GM21526 (cell line): Measurements from ENCODE around the gene LORICRIN.
"Not testable (repeated sequence)": the region's sequence is repeated elsewhere in the genome, so short reads cannot be mapped to it uniquely, and the experiment has no call there.

ENCODE experiments used
- ATAC-seq: cut with Tn5 transposase; IDR thresholded peaks from one replicate; pipeline ENCODE4 v1.9.1; 2021; ENCODE audit warnings: moderate library complexity; ENCODE audit not compliant: unreplicated experiment, low FRiP score

Gene LORICRIN, protein sequence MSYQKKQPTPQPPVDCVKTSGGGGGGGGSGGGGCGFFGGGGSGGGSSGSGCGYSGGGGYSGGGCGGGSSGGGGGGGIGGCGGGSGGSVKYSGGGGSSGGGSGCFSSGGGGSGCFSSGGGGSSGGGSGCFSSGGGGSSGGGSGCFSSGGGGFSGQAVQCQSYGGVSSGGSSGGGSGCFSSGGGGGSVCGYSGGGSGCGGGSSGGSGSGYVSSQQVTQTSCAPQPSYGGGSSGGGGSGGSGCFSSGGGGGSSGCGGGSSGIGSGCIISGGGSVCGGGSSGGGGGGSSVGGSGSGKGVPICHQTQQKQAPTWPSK

DNA sequence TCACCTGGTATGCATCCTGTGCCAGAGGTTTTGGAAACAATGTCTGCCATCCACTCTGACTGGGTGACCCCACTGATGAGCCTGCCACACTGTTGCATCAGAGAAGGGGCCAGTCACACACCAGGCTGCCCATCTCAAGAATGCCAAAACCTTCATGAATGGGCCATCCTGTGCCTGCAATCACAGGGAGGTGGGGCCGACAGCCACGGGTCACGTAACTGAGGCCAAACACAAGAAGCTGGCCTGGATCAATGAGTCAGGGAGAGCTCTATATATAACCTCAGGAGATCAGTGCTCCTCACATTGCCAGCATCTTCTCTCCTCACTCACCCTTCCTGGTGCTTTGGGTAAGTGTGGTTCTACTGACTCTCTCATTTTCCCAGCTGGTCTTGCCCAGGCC, at the start of gene LORICRIN:
Gene LORICRIN, plus strand, starts transcription at position 301 of the 400 bp plus-strand sequence. CDS start 1,263 bp downstream, outside the sequence.
- ATAC-seq: no peak

DNA sequence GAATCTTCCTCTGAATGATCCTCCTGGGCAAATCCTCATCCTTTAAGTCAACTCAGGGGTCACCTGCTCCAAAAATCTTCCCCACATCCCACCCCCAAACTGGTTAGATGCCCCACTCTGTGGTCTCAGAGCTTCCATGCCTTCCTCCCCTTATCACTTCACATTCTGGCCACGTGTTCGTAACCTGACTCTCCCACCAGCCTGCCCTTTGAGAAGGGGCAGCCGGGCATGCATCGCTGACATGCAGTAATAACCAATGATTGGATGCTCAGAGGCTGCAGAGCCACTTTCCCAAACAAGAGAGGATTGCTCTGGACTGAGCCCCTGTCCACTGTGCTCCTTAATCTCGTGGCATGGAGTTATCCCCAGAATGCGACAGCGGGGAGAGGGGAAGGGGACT, 49.3 kb upstream of the LORICRIN start:
- ATAC-seq: no peak

DNA sequence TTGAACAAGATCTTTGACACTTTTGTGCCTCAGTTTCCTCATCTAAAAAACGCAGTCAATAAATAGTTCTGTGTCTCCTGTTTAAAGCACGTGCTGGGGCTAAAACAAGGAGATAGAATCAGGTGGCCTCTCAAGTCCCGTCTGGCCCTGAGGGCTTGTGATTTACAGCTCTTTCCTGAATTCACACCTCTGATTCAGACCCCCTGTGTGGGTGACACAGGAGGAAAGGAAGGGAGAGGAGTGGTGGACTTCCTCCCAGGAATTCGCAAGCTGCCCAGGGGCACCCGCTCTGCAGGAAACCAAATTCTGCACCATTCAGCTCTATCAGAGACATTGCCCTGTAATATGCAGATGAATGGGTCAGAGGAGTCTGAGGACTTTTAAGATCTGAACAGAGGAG, 47.3 kb upstream of the LORICRIN start:
- no peak for ATAC-seq

DNA sequence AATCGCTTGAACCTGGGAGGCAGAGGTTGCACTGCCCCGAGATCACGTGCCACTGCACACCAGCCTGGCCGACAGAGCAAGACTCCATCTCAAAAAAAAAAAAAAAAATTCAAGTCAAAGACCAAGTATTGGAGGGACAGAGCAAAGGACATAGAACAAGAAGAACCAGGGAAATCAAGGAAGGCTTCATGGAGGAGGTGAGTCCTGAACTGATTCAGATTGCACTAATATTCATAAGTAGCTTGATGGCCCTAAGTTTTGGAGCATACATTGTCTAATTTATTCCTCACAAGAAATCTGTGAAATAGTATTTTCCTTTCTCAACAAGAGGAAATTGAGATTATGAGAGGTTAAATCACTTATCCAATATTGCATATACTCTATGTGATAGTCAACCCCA, 46.0 kb upstream of the LORICRIN start:
- no peak for ATAC-seq

DNA sequence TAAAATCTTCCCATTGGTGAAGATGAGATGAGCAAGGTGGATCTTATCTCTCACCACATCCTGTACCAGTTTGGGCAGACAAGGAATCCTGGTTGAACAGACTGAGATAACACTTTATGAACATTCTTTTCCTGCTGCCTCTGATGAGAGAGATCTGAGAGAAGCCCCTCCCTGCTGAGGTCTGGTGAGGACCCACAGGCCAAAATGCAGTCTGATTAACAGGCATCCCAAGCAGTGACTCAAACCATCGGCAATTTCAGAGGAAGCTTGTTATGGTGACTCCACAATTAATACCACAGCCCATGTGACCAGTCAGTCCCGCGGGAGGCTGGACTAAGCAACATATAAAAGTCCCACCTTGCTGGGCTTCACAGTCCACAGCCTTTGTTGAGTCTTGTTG, 42.3 kb upstream of the LORICRIN start, which contains the start of gene PRR9:
Gene PRR9, plus strand, starts transcription at position 373 of the 400 bp plus-strand sequence. CDS start 561 bp downstream, outside the sequence.
- ATAC-seq: no peak

DNA sequence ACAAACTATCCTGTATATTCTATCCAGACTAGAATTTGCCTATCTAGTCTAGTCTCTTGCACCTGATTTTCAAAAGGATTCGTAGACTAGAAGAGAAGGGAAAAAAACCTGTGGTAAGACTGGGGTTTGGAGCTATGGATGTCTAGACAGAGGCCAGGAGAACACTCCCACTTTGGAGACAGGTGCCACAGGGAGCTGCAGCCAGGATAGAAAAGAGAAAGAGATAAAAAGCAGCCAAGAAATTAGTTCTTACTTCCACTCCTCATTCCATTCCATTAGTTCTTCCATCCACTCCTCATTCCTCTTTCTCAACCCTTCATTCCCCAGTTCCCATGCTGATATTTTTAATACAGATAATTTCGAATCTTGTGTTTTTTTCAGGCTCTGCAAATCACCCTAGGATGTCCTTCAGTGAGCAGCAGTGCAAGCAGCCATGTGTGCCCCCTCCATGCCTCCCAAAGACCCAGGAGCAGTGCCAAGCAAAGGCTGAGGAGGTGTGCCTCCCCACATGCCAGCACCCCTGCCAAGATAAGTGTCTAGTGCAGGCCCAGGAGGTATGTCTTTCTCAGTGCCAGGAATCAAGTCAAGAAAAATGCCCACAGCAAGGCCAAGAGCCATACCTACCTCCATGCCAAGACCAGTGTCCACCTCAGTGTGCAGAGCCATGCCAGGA, 41.6 kb upstream of the LORICRIN start:
- no peak for ATAC-seq

DNA sequence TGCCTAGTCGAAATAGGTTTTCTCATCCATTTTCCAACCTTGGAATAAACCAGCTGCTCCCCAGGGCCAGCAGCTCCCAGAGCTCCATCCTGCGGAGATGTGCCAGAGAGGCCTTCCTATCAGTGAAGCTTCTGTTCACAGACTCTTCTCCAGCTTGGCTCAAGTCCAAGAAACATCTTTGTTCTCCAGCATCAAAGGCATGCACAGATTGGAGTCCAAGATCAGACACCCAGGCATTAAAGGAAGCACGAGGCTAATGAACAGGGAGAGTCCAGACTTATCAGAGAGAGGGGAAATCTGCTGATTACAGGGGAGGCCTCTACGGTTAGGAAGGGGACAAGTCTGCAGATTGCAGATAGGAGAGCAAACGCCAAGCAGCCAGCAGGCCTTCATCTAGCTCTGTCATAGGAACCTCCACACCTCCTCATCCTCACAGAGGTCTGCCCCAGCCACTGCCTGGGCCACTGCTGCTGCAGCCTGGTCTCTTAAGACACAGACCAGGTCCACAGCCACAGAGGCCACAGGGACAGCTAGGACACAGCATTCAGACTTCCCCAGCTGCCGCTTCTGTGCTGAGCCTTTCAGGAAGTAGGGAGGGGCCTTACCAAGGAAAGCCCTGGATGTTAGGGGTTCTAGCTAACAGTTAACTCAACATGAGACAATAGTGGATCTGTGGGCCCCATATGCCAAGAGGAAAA, 38.7 kb upstream of the LORICRIN start:
- no peak for ATAC-seq

DNA sequence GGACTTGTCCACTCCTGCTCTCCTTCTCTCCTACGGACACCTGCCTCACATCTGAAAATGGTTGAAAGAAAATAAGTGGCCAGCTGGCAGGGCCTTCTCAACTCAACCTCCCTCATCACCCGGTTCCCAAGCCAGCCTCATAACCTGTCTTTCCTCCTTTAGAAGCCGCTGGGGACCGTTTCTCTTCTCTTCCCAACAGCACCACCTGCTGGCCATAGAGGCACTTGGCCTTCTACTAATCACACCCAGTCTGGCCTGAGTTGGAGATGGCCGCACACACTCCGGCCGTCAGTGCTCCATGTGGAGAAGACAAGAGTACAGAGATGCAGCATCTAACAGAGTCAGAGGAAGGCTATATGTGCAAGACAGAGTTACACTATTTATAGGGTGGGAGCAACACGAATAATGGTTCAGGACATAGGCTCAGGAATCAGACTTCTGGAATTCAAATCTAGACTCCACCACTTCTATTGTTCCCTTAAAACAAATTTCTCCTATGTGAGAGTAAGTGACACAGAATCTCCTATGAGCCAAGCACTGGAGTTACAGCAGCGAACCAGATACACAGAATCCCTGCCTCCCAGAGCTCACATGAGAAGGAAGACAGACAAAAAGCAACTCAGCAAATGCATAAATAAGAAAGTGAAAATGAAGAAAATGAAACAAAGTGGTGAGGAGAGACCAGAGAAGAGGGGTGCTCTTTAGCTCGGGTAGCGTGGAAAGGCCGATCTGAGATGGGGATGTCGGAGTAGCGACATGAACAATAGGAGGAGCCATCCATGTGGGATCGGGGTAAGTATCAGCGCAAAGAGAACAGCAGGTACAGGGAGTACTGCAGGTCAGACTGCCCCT, 36.2 kb upstream of the LORICRIN start:
- ATAC-seq: peak; percentile 75

DNA sequence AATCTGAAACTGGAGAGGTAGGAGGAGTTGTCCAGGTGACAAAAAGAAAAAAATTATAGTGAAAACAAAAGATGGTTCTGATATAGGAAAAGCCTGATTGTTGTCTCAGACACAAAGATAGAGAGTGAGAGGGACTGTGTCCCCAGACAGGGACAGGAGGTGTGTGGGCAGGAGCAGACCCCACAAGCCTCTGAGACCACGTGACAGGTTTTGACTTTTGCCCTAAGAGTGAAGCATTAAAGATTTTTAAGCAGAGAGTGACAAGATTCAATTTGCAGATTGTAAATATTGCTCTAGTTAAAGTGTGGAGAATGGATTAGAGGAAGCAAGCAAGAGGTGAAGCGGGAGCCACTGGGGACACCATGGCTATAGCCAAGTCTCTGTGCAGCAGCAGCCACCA, 31.7 kb upstream of the LORICRIN start:
- ATAC-seq: no peak

DNA sequence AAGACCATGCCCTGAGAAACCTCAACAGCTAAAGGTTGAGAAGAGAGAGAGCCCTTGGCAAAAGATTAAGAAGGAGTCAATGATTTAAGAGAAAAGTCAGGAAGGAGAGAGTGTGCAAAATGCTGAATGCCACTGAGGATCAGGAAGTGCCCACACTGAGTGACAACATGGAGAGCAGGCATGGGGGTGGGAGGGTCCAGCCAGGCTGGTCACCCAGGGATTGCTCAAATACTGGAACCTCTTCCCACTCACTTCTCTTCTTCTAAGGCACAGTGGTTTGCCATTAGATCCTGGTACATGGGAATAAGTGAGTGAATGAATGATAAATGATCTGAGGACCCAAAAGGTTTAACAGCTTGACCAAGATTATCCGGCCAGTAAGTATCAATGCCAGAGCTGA, 31.0 kb upstream of the LORICRIN start:
- ATAC-seq: no peak

DNA sequence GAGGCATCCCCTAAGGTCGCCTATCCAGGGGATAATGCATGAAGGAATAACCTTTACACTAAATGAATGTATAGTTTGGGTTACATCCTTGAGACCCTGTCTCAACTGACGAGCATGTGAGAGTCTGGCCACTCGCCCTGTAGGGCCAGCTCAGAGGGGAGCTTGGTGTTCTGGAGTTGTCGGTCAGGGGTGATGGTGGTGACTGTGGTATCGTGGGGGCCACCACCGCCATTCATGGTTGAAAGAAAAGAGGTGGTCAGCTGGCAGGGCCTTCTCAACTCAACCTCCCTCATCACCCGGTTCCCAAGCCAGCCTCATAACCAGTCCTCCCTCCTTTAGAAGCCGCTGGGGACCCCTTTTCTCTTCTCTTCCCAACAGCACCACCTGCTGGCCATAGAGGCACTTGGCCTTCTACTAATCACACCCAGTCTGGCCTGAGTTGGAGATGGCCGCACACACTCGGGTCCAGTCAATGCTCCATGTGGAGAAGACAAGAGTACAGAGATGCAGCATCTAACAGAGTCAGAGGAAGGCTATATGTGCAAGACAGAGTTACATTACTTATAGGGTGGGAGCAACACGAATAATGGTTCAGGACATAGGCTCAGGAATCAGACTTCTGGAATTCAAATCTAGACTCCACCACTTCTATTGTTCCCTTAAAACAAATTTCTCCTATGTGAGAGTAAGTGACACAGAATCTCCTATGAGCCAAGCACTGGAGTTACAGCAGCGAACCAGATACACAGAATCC, 30.2 kb upstream of the LORICRIN start:
- not testable (repeated sequence) for ATAC-seq

DNA sequence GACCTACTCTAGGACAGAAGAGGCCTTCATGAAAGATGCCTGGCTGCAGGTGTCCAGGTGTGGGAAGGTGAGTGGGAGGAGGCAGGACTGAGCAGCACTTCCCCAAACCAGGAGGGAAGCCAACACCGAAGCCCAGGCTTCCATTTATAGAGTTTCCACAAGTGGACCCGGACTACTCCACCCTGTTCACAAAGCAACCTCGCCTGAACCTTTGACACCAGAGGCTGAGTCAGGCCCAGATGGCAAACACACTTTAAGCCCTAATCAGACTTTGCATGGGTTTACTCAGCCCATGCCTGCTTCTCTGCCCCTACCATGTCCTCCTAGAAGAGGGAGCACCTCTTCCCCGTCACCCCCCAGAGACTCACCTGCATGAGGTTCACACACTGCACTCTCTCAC, 28.1 kb upstream of the LORICRIN start:
- ATAC-seq: no peak

DNA sequence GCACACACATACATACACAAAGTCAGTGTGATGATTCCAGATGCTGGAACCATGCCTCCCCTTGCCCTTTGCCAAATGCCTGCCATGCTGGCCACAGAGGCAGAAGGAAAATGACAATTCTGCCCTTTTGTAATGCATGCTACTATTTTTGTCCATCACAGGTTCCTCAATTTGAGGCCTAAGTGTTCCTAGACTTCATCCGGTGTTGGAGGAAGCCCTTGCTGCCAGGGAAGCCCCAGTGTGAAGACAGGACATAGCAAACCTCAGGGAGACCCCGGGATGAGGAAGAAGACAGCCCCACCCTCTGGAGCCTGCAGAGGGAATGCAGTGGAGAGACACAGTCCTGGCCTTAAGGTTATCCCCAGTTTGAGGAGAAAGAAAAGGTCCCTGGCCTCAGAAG, 27.7 kb upstream of the LORICRIN start:
- ATAC-seq: no peak

DNA sequence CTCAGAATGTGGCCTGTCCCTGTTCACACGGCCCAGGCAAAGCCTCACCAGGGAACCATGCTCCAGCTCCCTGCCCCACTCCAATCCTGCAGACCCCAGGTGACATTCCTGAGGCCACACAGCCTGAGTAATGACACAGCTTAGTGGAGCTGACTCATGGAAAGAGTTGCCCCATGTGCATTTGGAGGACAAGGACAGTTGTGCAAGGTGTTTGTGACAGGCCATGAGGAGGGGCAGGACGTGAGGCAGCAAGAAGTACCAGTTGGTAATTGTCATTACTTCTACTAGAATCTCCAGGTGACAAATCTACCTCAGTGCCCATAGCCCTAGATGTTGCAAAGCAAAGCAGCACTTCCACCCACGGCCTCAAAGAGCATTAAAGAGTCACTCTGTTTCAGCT, 26.9 kb upstream of the LORICRIN start:
- ATAC-seq: no peak

DNA sequence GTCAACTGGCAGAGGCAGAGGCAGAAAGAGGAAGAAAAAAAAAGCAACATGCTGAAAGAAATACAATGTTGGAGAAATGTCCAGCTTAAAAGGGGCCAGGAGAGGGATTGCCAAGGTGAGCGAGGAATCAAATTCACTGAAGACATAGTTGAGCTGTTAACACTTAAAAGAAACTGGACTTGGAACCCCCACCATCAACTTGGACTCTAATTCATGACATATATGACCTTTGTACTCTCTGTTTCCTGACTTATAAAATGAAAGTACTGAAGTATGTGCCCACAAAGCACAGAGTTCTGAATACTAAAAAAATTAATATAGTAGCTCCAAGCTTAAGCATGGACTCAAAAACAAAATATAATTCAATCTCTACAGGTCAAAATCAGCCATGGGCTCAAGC, 26.0 kb upstream of the LORICRIN start:
- ATAC-seq: no peak

DNA sequence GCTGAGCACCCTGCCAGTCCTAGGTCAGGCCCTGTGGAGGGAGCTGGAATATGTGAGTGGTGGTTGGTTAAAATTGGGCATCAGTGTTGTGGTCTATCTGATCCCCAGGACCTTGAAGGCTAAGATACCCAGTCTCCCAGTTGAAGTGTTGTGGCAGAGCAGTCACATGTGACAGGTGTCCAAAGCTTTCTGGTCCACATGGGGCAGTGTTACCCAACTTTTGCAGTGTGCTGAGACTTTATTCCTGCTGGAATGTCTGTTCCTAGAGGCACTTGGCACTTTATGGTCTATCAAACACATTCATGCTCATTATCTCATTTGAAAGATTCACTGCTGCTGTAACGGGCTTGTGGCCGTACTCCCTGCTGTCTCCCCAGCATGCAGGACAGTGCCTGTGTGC, 21.0 kb upstream of the LORICRIN start:
- no peak for ATAC-seq

DNA sequence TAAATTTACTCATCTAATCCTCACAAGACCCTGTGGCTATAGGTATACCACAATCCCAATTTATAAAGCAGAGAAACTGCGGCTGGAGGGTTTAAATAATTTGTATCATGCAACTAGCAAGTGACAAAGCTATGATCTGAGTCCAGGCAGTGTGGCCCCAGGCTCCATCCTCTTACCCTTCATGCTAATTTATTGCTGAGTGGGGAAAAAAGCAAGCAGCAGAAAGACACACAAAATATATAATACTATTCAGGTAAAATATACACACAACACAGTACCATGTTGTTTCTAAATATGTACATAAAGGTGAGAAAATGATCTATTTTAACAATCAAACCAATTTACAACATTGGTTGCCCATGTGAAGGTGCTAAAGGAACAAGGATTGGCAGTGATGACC, 17.3 kb upstream of the LORICRIN start:
- no peak for ATAC-seq

DNA sequence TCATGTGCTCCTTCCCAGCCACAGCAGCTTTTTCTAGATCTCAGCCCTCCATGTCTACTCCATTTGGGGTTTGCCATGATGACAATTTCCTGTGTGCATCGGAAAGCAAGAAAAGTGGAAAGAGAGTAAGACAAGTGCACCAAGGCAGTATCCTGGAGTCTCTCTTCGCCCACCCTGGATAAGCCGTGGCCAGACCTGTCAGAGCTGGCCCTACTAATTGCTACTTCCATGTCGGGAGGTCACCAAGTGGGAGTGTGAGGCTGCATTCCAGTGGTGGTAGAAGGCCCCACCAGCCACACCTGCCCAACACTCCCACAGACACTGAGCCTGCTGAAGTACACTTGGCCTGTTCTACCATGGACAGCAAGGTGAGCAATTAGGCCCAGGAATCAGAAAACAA, 14.0 kb upstream of the LORICRIN start:
- ATAC-seq: no peak

DNA sequence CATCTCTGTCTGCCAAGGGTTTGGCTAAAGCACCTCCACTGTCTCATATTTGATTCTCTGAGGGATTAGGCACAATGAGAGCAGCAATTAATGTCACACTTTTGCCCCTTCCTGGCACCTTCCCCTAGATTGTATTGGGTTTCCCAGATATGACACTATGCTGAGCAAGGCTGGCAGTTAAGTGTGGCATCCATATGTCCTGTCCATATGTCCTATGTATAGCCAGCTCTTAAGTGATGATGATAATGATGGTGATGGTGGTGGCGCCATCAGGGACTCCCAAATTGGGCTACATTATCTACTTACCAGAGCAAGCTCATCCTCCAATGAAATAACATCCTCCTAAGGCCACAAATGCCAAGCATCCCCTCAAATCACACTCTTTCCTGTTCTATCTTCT, 13.5 kb upstream of the LORICRIN start:
- no peak for ATAC-seq

DNA sequence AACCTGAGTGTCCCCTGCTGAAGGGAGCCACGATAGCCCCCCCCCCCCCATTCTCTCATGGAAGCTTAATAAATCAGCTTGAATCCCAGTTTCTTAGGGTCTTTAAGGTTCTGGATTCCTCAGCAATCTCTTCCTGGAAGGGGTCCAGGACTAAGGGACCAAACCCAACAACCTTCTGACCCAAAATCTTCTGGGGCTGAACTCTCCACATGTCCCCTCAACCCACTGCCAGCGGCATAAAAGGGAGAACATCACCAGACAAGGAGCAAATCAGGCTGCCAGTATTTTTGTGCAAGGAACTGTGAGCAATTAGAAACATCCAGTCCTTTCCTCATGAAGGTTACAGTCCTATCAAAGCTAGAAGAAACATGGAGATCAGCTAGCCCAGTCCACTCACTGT, 12.7 kb upstream of the LORICRIN start:
- ATAC-seq: no peak
